OCI-LY3 (cell line): ENCODE data around the gene FGD2.

Experiments
- CTCF ChIP-seq: fragments of 200-600, 300-600 bp; sonication (generic); IDR thresholded peaks from 2 replicates; pipeline ENCODE4 v1.5.1; 2014; ENCODE audit warnings: antibody characterized with exemption, low read length, low read depth
- EZH2phosphoT487 ChIP-seq: fragments of 200-600 bp; shearing (Covaris generic); IDR thresholded peaks from 2 replicates; pipeline ENCODE4 v1.6.1; 2018; ENCODE audit warnings: antibody characterized with exemption, mixed run types, low read depth

- TF ChIP-seq CTCF (no peak), EZH2phosphoT487 (no peak)
Observed at GRCh38 chr6:37016995-37017394, 11.5 kb downstream of the FGD2 start.
